ENCODE measurements around the gene GNB4. TPM values are rescaled to one million over a fixed set of nuclear protein-coding genes. Genes with fewer than 3 reads are reported as not detected.

GNB4 gene
- total and polyA plus RNA-seq, 9 of the 15 experiments (the other 6 are each of a cell fraction or from before 2014, with no cell fraction given), result 6.8 to 36.7 (median 21.4) TPM

GRCh38 chr3:179493260-179493659 lies 42.0 kb upstream of the GNB4 start:
- Histone ChIP-seq H4K20me1 (replicated peaks; ENCODE audit: control insufficient read depth, insufficient read depth, low read length) (no peaks in the 10 kb centered on the region), H3K9ac (ENCODE audit: insufficient read depth in 1 of 2, low read depth in 2 of 2, low read length in 2 of 2) (no peak overlapping the region), H3K4me2 (ENCODE audit: insufficient read depth, low read length) (no peak overlapping the region), H3K9me1 (ENCODE audit: control insufficient read depth, insufficient read depth, low read length) (no peaks in the 10 kb centered on the region), H3K4me3 (no peak overlapping the region), H2AFZ (ENCODE audit: low read depth, low read length) (no peak overlapping the region), H3K27me3 (ENCODE audit: control insufficient read depth in 2 of 2, insufficient read depth in 2 of 2, low read length in 2 of 2) (no peaks in the 10 kb centered on the region), H3K4me1 (replicated peaks in 1 of 2; ENCODE audit: control insufficient read depth in 2 of 2, insufficient read depth in 2 of 2, low read length in 2 of 2) (no peaks in the 10 kb centered on the region; a peak in 1 of 5 replicates), H3K9me3 (replicated peaks; ENCODE audit: control insufficient read depth, insufficient read depth, low read depth, low read length) (peaks cover 6% of the 10 kb centered on the region; the same call in 1 of the 2 replicates), H3K79me2 (ENCODE audit: control insufficient read depth, insufficient read depth, low read length) (no peaks in the 10 kb centered on the region), H3K36me3 (ENCODE audit: control insufficient read depth, insufficient read depth, low read length) (no peaks in the 10 kb centered on the region), H3K27ac (ENCODE audit: extremely low read depth, low read depth, low read length) (no peak overlapping the region)
- no peak for FAIRE-seq
- no TSS peak for BruUV-seq (replicated peaks)
- in situ Hi-C loops (cut with MboI) (no loop called here), intact Hi-C loops (cut with micrococcal nuclease) (no loop called here)
- CTCF ChIA-PET (ENCODE audit: low intra/inter-chr PET ratio), result no interaction called here
- no peak for DNase-seq (ENCODE audit: extremely low read depth in 1 of 4, low spot score in 3 of 4)
- no peak for ATAC-seq
- POLR2A ChIA-PET, result interaction anchor here (2.4 kb wide), 1 partner anchor 12 kb away, joined by 9 read pairs; no protein-coding TSS in a partner anchor
- TF ChIP-seq ZNF140 (CRISPR knock-in tag; IDR thresholded peaks at IDR 0.05), result no peak
- no peak for TF ChIP-seq CHCHD3 (CRISPR knock-in tag; IDR thresholded peaks at IDR 0.05)
- peak; percentile 68; the same call in 1 of the 2 replicates for TF ChIP-seq CBX5 (IDR thresholded peaks at IDR 0.05; ENCODE audit: borderline replicate concordance, low read depth)
- no peak for TF ChIP-seq HINFP (tag; conservative IDR thresholded peaks at IDR 0.05; ENCODE audit: low read depth)
- TF ChIP-seq ARID1B (IDR thresholded peaks at IDR 0.05), result no peak
- TF ChIP-seq ARID3B (CRISPR knock-in tag; IDR thresholded peaks at IDR 0.05; ENCODE audit: borderline replicate concordance), result no peak
- TF ChIP-seq SRSF3 (IDR thresholded peaks at IDR 0.05; ENCODE audit: insufficient read depth, low read length), result no peak
- TF ChIP-seq HIVEP1 (CRISPR knock-in tag; IDR thresholded peaks at IDR 0.05), result no peak
- no peak for TF ChIP-seq PTRF (tag; IDR thresholded peaks at IDR 0.05)
- no peak for TF ChIP-seq ZKSCAN8 (CRISPR knock-in tag; IDR thresholded peaks at IDR 0.05)
- TF ChIP-seq ZNF175 (CRISPR knock-in tag; IDR thresholded peaks at IDR 0.05; ENCODE audit: low read depth), result no peak
- no peak for TF ChIP-seq SREBF1 (IDR thresholded peaks at IDR 0.05; ENCODE audit: borderline replicate concordance, low read depth, low read length)
- TF ChIP-seq TAF15 (IDR thresholded peaks at IDR 0.05; ENCODE audit: low read depth, low read length), result no peak
- TF ChIP-seq ZBTB43 (CRISPR knock-in tag; IDR thresholded peaks at IDR 0.05), result no peak
- TF ChIP-seq MAX (CRISPR knock-in tag; IDR thresholded peaks at IDR 0.05), result no peak
- no peak for TF ChIP-seq ZBTB9 (CRISPR knock-in tag; IDR thresholded peaks at IDR 0.05)
- TF ChIP-seq NR2C2 (CRISPR knock-in tag; IDR thresholded peaks at IDR 0.05), result no peak
- TF ChIP-seq NR2C2 (tag; IDR thresholded peaks at IDR 0.05), result no peak

Measured in K562 (cell line).